GM18873 (cell line): ENCODE results near the gene TBL1X.
"Not testable (repeated sequence)": the region's sequence is repeated elsewhere in the genome, so short reads cannot be mapped to it uniquely, and the experiment has no call there.

Source experiments
- ATAC-seq: cut with Tn5 transposase; IDR thresholded peaks from one replicate; pipeline ENCODE4 v1.9.1; 2021; ENCODE audit warnings: mild to moderate bottlenecking, moderate library complexity, moderate number of reproducible peaks; ENCODE audit not compliant: unreplicated experiment, low FRiP score

The TBL1X gene

GRCh38 chrX:9464435-9465371, at the start of gene TBL1X:
TSS of gene TBL1X (plus strand) at chrX:9465058. CDS start at chrX:9653587, 188,529 bp downstream.
- no peak for ATAC-seq

GRCh38 chrX:9416562-9417348, 48.1 kb upstream of the TBL1X start:
- ATAC-seq, result no peak

- ATAC-seq, result no peak
These were observed 46.6 kb upstream of the TBL1X start for GRCh38 chrX:9418262-9418661.

GRCh38 chrX:9420275-9421265, 44.3 kb upstream of the TBL1X start:
- ATAC-seq, result no peak

GRCh38 chrX:9429767-9430166, 35.1 kb upstream of the TBL1X start:
- no peak for ATAC-seq

GRCh38 chrX:9430346-9430921, 34.4 kb upstream of the TBL1X start:
- no peak for ATAC-seq

GRCh38 chrX:9431281-9431680, 33.6 kb upstream of the TBL1X start:
- no peak for ATAC-seq

- ATAC-seq, result no peak
These were observed 31.3 kb upstream of the TBL1X start for GRCh38 chrX:9433596-9433995.

GRCh38 chrX:9434051-9434550, 30.8 kb upstream of the TBL1X start:
- no peak for ATAC-seq

GRCh38 chrX:9435086-9435485, 29.8 kb upstream of the TBL1X start:
- not testable (repeated sequence) for ATAC-seq

- ATAC-seq, result no peak
These were observed 28.0 kb upstream of the TBL1X start for GRCh38 chrX:9436812-9437211.

GRCh38 chrX:9438933-9439494, 25.8 kb upstream of the TBL1X start:
- ATAC-seq, result no peak

GRCh38 chrX:9440116-9440844, 24.6 kb upstream of the TBL1X start:
- no peak for ATAC-seq

- ATAC-seq, result no peak
These were observed 22.8 kb upstream of the TBL1X start for GRCh38 chrX:9442056-9442455.

- ATAC-seq, result no peak
These were observed 21.5 kb upstream of the TBL1X start for GRCh38 chrX:9443327-9443726.

- no peak for ATAC-seq
These were observed 17.0 kb upstream of the TBL1X start for GRCh38 chrX:9447906-9448305.

GRCh38 chrX:9456250-9457074, 8.4 kb upstream of the TBL1X start:
- ATAC-seq, result no peak

- ATAC-seq, result not testable (repeated sequence)
These were observed 6.8 kb upstream of the TBL1X start for GRCh38 chrX:9458034-9458433.
